ENCODE results near the gene RRM1. TPM values are rescaled to one million over a fixed set of nuclear protein-coding genes. Genes with fewer than 3 reads are reported as not detected.

Gene RRM1
- total RNA-seq, 2 experiments from 2014 or later, result 201 to 203 TPM

DNA sequence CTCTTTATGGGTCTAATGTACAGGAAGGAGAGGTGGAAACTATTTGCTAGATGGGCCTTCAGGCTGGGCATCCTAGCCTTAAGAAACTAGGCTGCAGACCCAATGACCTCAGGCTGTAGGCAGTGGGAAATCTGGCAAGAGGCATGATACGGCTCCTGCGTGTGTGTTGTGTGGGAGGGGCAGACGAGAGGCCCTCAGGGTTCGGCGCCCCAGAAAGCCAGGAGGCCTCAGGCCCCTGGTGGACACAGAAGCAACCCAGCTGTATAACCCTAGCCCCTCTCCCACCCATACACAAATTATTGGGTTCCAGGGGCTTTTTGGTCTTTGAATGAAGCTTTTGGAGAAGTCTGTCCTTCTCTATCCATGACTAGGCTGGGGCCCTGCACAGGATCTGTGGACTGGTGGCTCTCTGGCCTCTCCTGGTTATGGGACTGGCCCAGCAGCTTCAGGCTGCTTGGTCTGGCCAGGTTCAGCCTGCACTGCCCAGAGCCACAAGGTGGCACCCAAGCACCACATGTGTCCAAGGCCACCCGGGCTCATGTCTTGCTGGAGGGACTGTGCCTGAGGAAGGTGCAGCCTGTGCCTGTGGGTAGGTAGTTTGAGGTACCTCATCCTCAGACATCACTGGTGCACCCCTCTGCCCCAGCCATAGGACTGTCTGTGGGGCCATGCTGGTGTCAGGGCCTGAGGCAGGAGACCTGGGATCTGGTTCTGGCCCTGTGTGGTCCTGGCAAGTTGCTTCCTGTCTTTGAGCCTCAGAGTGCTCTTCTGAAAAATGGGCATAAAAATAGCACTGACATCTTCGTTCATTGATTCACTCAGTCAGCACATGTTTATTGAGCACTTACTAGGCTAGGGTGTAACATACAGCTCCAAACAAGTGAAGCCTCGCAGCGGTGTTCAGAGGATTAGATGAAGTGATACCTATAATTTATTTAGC lies 87.5 kb downstream of the RRM1 start:
- no peak overlapping the region for H3K27ac Mint-ChIP-seq
- POLR2A ChIA-PET, result no interaction called here
- intact Hi-C loops (cut with micrococcal nuclease), result no loop called here
- H3K27me3 Mint-ChIP-seq, result peaks cover 3% of the 10 kb centered on the region
- no peaks in the 10 kb centered on the region for H3K9me3 Mint-ChIP-seq
- no peaks in the 10 kb centered on the region for H3K4me1 Mint-ChIP-seq (ENCODE audit: low read depth)
- H3K4me3 Mint-ChIP-seq, result no peak overlapping the region
- peak; percentile 64 for DNase-seq
- H3K36me3 Mint-ChIP-seq, result no peaks in the 10 kb centered on the region
- CTCF ChIA-PET, result interaction anchor here (0.8 to 7.7 kb wide), 3 partner anchors 311 to 358 kb away, joined by 3 to 177 read pairs (median 3); no protein-coding TSS in a partner anchor

DNA sequence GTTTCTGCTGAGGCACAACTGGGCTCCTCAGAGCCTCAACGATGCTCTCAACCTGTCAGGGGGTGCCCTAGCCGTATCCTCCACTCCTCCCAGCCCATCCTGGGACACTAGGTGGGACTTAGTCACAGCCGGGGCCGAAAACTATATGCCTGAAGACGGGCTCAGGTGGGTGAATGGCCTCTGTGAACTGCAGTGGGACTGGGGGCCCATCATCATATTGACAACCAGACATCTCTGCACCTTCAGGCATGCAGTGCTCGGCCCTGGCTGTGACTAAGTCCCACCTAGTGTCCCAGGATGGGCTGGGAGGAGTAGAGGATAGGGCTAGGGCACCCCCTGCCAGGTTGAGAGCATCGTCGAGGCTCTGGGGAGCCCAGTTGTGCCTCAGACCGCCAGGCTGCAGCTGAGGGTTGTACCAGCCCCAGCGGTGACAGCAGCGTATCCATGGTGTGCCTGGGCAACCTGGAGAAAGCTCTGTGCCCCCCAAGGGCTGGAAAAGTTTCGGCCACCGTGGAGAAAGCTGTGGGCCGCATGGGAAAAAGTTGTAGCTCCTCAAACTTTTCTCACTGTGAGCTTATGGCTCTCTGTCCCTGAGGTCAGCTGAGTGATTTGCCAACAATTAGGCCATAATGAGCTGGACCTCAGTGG lies 88.9 kb downstream of the RRM1 start:
- CTCF ChIA-PET, result interaction anchor here (0.7 to 7.7 kb wide), 4 partner anchors 19 to 454 kb away, joined by 3 to 177 read pairs (median 44); partner anchors contain the start of gene OR51D1
- POLR2A ChIA-PET, result no interaction called here
- H3K36me3 Mint-ChIP-seq, result no peaks in the 10 kb centered on the region
- peaks cover 2% of the 10 kb centered on the region for H3K4me1 Mint-ChIP-seq (ENCODE audit: low read depth)
- H3K9me3 Mint-ChIP-seq, result no peaks in the 10 kb centered on the region
- no peak overlapping the region for H3K4me3 Mint-ChIP-seq
- intact Hi-C loops (cut with micrococcal nuclease), result no loop called here
- no peak for DNase-seq
- no peak overlapping the region for H3K27ac Mint-ChIP-seq
- peaks cover 5% of the 10 kb centered on the region for H3K27me3 Mint-ChIP-seq

DNA sequence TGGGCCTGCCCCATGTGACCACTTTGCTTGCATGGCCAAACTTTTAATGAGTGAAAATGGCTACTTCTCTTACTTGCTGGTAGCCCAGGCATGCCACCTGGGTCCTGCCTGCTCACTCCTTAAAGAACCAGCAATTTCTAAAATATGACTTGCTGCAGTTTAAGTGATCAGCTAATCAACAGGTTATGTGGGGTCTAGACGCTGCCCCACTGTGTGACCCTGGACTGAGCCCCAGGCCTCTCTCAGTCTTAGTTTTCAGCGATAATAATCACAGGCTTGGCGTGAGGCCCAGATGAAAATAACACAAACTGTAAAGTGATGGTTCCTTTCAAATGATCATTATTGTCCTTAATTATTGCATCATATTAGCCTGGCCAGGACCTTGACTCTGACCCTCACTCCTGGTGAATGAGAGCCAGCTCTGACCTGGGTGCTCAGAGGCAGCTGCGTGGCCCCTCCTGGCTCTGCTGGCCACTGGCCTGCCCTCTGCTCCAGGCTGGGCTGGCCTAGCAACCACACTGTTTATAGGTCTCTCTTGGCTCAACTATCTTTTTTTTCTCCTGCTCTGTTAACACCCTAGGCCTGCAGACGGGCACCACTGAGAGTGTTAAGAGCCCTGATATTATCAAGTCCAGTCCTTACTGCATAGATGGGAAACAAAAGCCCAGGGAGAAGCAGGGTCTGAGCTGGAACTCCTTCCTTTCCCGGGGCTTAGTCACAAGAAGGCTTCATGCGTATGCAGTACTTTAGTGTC lies 89.7 kb downstream of the RRM1 start:
- ChIA-PET POLR2A (no interaction called here), CTCF (interaction anchor here (0.7 to 7.7 kb wide), 5 partner anchors 18 to 453 kb away, joined by 3 to 177 read pairs (median 4); partner anchors contain the start of gene OR51D1)
- no peak for DNase-seq
- H3K9me3 Mint-ChIP-seq, result no peaks in the 10 kb centered on the region
- H3K36me3 Mint-ChIP-seq, result no peaks in the 10 kb centered on the region
- H3K4me1 Mint-ChIP-seq (ENCODE audit: low read depth), result peaks cover 2% of the 10 kb centered on the region
- H3K4me3 Mint-ChIP-seq, result no peak overlapping the region
- H3K27me3 Mint-ChIP-seq, result peaks cover 3% of the 10 kb centered on the region
- intact Hi-C loops (cut with micrococcal nuclease), result no loop called here
- H3K27ac Mint-ChIP-seq, result no peak overlapping the region

DNA sequence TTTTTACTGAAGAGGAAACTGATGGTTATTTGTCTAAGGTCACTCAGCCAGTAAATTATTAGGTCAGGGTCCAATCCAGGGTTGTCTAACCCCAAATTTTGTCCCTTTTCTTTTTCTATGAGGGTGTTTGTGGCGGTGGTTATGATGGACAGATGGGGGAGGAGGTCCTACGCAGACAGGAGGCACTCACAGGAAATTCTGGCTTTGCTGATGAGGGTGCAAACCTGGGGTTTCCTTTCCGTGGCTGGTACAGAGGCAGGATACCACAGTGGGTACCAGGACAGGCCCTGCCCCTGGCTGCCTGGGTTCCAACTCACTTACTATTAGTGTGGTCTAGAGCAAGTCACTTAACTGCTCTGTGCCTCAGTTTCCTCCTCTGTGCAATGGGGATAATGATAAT lies 91.0 kb downstream of the RRM1 start:
- no peaks in the 10 kb centered on the region for H3K36me3 Mint-ChIP-seq

DNA sequence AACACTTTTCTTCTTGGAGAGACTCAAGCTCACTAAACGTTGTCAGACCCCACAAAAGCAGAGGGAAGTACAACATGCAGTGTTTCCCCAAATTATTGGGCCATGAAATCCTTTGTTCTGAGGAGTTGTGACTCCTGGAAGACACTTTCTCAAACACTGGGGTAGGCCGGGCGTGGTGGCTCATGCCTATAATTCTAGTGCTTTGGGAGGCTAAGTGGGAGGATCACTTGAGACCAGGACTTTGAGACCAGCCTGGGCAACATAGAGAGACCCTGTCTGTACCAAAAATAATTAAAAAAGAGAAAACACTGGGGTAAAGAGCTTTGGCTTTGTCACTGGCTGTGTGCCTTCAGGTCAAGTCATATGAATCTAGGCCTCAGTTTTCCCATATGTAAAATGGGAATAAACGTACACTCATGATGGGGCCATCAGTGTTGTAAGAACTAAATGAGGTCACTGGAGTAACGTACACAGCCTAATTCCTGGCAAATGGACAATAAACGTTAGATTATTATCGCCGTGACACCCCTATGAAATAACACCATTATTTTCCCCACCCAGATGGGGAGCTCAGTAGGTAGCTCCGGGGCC lies 92.0 kb downstream of the RRM1 start:
- no peak overlapping the region for H3K27ac Mint-ChIP-seq
- intact Hi-C loops (cut with micrococcal nuclease), result loop anchor here (1.0 to 5.0 kb wide), 7 partner anchors 207 to 1196 kb away; partner anchors contain the start of genes OR51D1, OR51M1, TRIM21 and TRIM68
- CTCF ChIA-PET, result interaction anchor here (0.7 to 7.7 kb wide), 32 partner anchors 8 to 1286 kb away, joined by 3 to 177 read pairs (median 6); partner anchors contain the start of genes OR51D1 and OR52M1
- H3K9me3 Mint-ChIP-seq, result no peaks in the 10 kb centered on the region
- H3K4me1 Mint-ChIP-seq (ENCODE audit: low read depth), result peaks cover 2% of the 10 kb centered on the region
- H3K4me3 Mint-ChIP-seq, result peak overlapping the region; percentile 73
- peaks cover 3% of the 10 kb centered on the region for H3K27me3 Mint-ChIP-seq
- DNase-seq, result no peak
- H3K36me3 Mint-ChIP-seq, result no peaks in the 10 kb centered on the region
- POLR2A ChIA-PET, result interaction anchor here (1.0 kb wide), 1 partner anchor 265 kb away, joined by 3 read pairs; no protein-coding TSS in a partner anchor

More for the DNA sequence above, 91.0 kb downstream of the RRM1 start:
- Mint-ChIP-seq H3K27me3 (peaks cover 3% of the 10 kb centered on the region), H3K4me3 (no peak overlapping the region), H3K9me3 (no peaks in the 10 kb centered on the region), H3K27ac (no peak overlapping the region), H3K4me1 (ENCODE audit: low read depth) (peaks cover 2% of the 10 kb centered on the region)
- POLR2A ChIA-PET, result no interaction called here
- intact Hi-C loops (cut with micrococcal nuclease), result loop anchor here (5.0 kb wide), 3 partner anchors 422 to 1197 kb away; partner anchors contain the start of genes OR51M1 and TRIM68
- CTCF ChIA-PET, result interaction anchor here (3.7 to 7.7 kb wide), 3 partner anchors 309 to 366 kb away, joined by 35 to 177 read pairs (median 83); no protein-coding TSS in a partner anchor
- DNase-seq, result no peak

- Mint-ChIP-seq H3K27ac (no peak overlapping the region), H3K4me3 (peak overlapping the region; percentile 73), H3K27me3 (peaks cover 3% of the 10 kb centered on the region), H3K36me3 (no peaks in the 10 kb centered on the region), H3K9me3 (no peaks in the 10 kb centered on the region), H3K4me1 (ENCODE audit: low read depth) (peaks cover 2% of the 10 kb centered on the region)
- DNase-seq, result peak; percentile 90
- CTCF ChIA-PET, result interaction anchor here (0.5 to 7.7 kb wide), 53 partner anchors 9 to 1704 kb away, joined by 3 to 177 read pairs (median 4); partner anchors contain the start of genes OR51D1, OR52K1 and OR52M1
- intact Hi-C loops (cut with micrococcal nuclease), result loop anchor here (1.0 to 5.0 kb wide), 7 partner anchors 206 to 1195 kb away; partner anchors contain the start of genes OR51D1, OR51M1, TRIM21 and TRIM68
- POLR2A ChIA-PET, result interaction anchor here (1.0 kb wide), 1 partner anchor 265 kb away, joined by 3 read pairs; no protein-coding TSS in a partner anchor
Observed at GRCh38 chr11:4187055-4187988, 92.7 kb downstream of the RRM1 start.

Other genes starting within 250 kb of the RRM1 start
- 10 to 100 TPM; 55.9 to 61.1 TPM for gene STIM1, start 239.1 kb upstream of the RRM1 start, total RNA-seq

All from activated CD4-positive, alpha-beta memory T cell treated with anti-CD3 and anti-CD28 coated beads for 36 hours (primary cell).